B cell (primary cell): ENCODE measurements around the gene PLEK2. TPM values are rescaled to one million over a fixed set of nuclear protein-coding genes. Genes with fewer than 3 reads are reported as not detected.

Experiments
- ATAC-seq: fragments of 200-7000 bp; cut with Tn5 transposase; one replicate; pipeline ENCODE4 v1.10.0; 2021; ENCODE audit warnings: low read depth, mild to moderate bottlenecking, moderate number of reproducible peaks, moderate library complexity
- CTCF ChIA-PET: fragments of 350-600 bp; sonication (Branson Sonifier 250); formaldehyde crosslinking; loops from one replicate; lab custom pipeline; 2021; ENCODE audit warnings: antibody characterized with exemption, inconsistent platforms; lab: Charles Lee
- POLR2A ChIA-PET: fragments of 350-600 bp; sonication (Branson Sonifier 250); formaldehyde crosslinking; loops from one replicate; lab custom pipeline; 2021; ENCODE audit warnings: antibody characterized with exemption; lab: Charles Lee
- DNase-seq: peaks from one replicate; pipeline ENCODE4 v3.0.0; 2013
- H2AFZ ChIP-seq: 2 replicates; pipeline ENCODE4 v1.6.1; 2012; ENCODE audit warnings: mild to moderate bottlenecking, low read depth, low read length; ENCODE audit not compliant: insufficient read depth, poor library complexity, severe bottlenecking
- H3K27ac ChIP-seq, 2 donors: 1 replicate in 1 of 2; 2 replicates in 1 of 2; pipeline ENCODE4 v1.5.1; 2012 to 2013; ENCODE audit warnings: low read length in 2 of 2, mild to moderate bottlenecking in 2 of 2, moderate library complexity in 1 of 2
- H3K27me3 ChIP-seq, 4 experiments: fragments of 200-600 bp in 1 of 4; sonication (generic) in 1 of 4; replicated peaks in 1 of 4; 1 replicate in 2 of 4; 2 replicates in 2 of 4; pipeline versions ENCODE4 v1.6.1 to v1.7.0; 2013 to 2016; ENCODE audit warnings: low read length in 3 of 4, mild to moderate bottlenecking in 2 of 4, mixed read lengths in 1 of 4, moderate library complexity in 1 of 4; ENCODE audit not compliant: insufficient read depth in 4 of 4, control insufficient read depth in 3 of 4; ENCODE audit errors: control extremely low read depth in 1 of 4
- H3K36me3 ChIP-seq, 2 experiments: replicated peaks in 1 of 2; 1 replicate in 1 of 2; 2 replicates in 1 of 2; pipeline versions ENCODE4 v1.6.1 to v1.7.1; 2013; ENCODE audit warnings: low read length in 1 of 2; ENCODE audit not compliant: insufficient read depth in 2 of 2, control insufficient read depth in 1 of 2; ENCODE audit errors: control extremely low read depth in 1 of 2, extremely low read depth in 1 of 2
- H3K4me1 ChIP-seq, 2 donors: fragments of 200-600 bp in 1 of 2; sonication (generic) in 1 of 2; 1 replicate in 1 of 2; 2 replicates in 1 of 2; pipeline versions ENCODE4 v1.5.1 to v1.6.1; 2013 to 2017; ENCODE audit warnings: low read length in 2 of 2; ENCODE audit not compliant: control insufficient read depth in 2 of 2, insufficient read depth in 2 of 2
- H3K4me2 ChIP-seq: replicated peaks from 2 replicates; pipeline ENCODE3; 2012; ENCODE audit warnings: mild to moderate bottlenecking, low read depth, low read length; ENCODE audit not compliant: poor library complexity, severe bottlenecking
- H3K4me3 ChIP-seq, 5 experiments: fragments of 200-600 bp in 1 of 5; sonication (generic) in 1 of 5; 1 replicate in 3 of 5; 2 replicates in 2 of 5; pipeline versions ENCODE4 v1.5.1 to v1.7.0; 2011 to 2016; ENCODE audit warnings: low read length in 4 of 5, mild to moderate bottlenecking in 4 of 5, low read depth in 2 of 5, control low read depth in 1 of 5, moderate library complexity in 1 of 5; ENCODE audit not compliant: insufficient read depth in 1 of 5; ENCODE audit errors: control extremely low read depth in 1 of 5, extremely low read depth in 1 of 5
- H3K79me2 ChIP-seq: fragments of 200-600 bp; sonication (generic); one replicate; pipeline ENCODE4 v1.6.0; 2016; ENCODE audit warnings: low read length; ENCODE audit not compliant: control insufficient read depth, insufficient read depth
- H3K9ac ChIP-seq: fragments of 200-600 bp; sonication (generic); 2 replicates; pipeline ENCODE4 v1.6.1; 2017; ENCODE audit warnings: mild to moderate bottlenecking, low read length, moderate library complexity
- H3K9me3 ChIP-seq, 3 donors: one replicate each; pipeline versions ENCODE4 v1.6.1 to v1.7.1; 2013; ENCODE audit warnings: low read length in 2 of 3; ENCODE audit not compliant: control insufficient read depth in 2 of 3, insufficient read depth in 1 of 3; ENCODE audit errors: control extremely low read depth in 1 of 3
- H4K20me1 ChIP-seq: 2 replicates; pipeline ENCODE4 v1.6.0; 2012; ENCODE audit warnings: mild to moderate bottlenecking, low read length; ENCODE audit not compliant: insufficient read depth, control insufficient read depth, poor library complexity, severe bottlenecking
- H3K27ac Mint-ChIP-seq: one replicate; pipeline ENCODE4 v1.8.0; 2021; ENCODE audit warnings: mixed read lengths
- H3K27me3 Mint-ChIP-seq: one replicate; pipeline ENCODE4 v1.8.0; 2021; ENCODE audit warnings: mixed read lengths
- H3K4me1 Mint-ChIP-seq: one replicate; pipeline ENCODE4 v1.8.0; 2021; ENCODE audit warnings: mixed read lengths
- H3K4me3 Mint-ChIP-seq: one replicate; pipeline ENCODE4 v1.8.0; 2021; ENCODE audit warnings: mixed read lengths
- H3K9me3 Mint-ChIP-seq: one replicate; pipeline ENCODE4 v1.8.0; 2022; ENCODE audit warnings: mixed read lengths; ENCODE audit not compliant: insufficient read depth
- CTCF ChIP-seq: fragments of 200-600 bp; IDR thresholded peaks from one replicate; pipeline ENCODE4 v1.8.0; 2022; ENCODE audit warnings: antibody characterized with exemption, mild to moderate bottlenecking
- EZH2 ChIP-seq: IDR thresholded peaks from 2 replicates; pipeline ENCODE4 v1.6.1; 2012; ENCODE audit warnings: borderline replicate concordance, low read depth, mild to moderate bottlenecking, moderate library complexity, low read length; ENCODE audit not compliant: insufficient read depth, poor library complexity, severe bottlenecking
- WGBS: methylation state at CpG from one replicate; pipeline ENCODE4 v1.1.5; 2013; ENCODE audit warnings: missing lambda C conversion rate; ENCODE audit not compliant: insufficient coverage; 5-methylcytosine and 5-hydroxymethylcytosine counted together
- intact Hi-C: fragments of 100-400 bp; cut with micrococcal nuclease; formaldehyde crosslinking; loops from one replicate; pipeline ENCODE4 v1.10.0; 2022
- polyA plus RNA-seq: library from polyadenylated mRNA; depleted of rRNA; stranded (reverse); fragments of >200 nt; gene quantifications from 2 replicates; pipeline ENCODE4 v1.2.3, GENCODE V29; 2012
- total RNA-seq, 2 donors: library from RNA; stranded (reverse); fragments of 120-200 nt in 1 of 2; gene quantifications; 1 replicate in 1 of 2; 2 replicates in 1 of 2; pipeline versions ENCODE4 v1.2.3 to v1.2.4, GENCODE V29; 2013 to 2022

The PLEK2 gene
- total and polyA plus RNA-seq, 2 donors (not counting 1 experiment from before 2014, with no cell fraction given): not detected

- ATAC-seq (no peak), DNase-seq (no peak)
- no peaks in the 10 kb centered on the region for H4K20me1 ChIP-seq
- POLR2A ChIA-PET: no interaction called here
- H3K27me3 ChIP-seq: peaks cover 0 to 4% (median 0%) of the 10 kb centered on the region in 4 experiments
- H2AFZ ChIP-seq: no peak overlapping the region
- Mint-ChIP-seq H3K27ac (no peak overlapping the region), H3K9me3 (no peaks in the 10 kb centered on the region), H3K27me3 (peaks cover 20% of the 10 kb centered on the region), H3K4me3 (no peak overlapping the region), H3K4me1 (no peaks in the 10 kb centered on the region)
- H3K9me3 ChIP-seq: no peaks in the 10 kb centered on the region
- intact Hi-C loops: no loop called here
- no peak overlapping the region for H3K9ac ChIP-seq
- 83% methylated on average over 1 of the region's 1 CpG for WGBS
- no peaks in the 10 kb centered on the region for H3K36me3 ChIP-seq
- no peak overlapping the region for H3K4me3 ChIP-seq
- CTCF ChIA-PET: interaction anchor here (0.5 to 5.7 kb wide), 4 partner anchors 11 to 886 kb away, joined by 4 to 31 read pairs (median 18); no protein-coding TSS in a partner anchor
- no peaks in the 10 kb centered on the region for H3K79me2 ChIP-seq
- H3K4me2 ChIP-seq: no peak overlapping the region
- no peak overlapping the region for H3K27ac ChIP-seq
- H3K4me1 ChIP-seq: no peaks in the 10 kb centered on the region
- TF ChIP-seq EZH2 (no peak), CTCF (no peak)
Observed at GRCh38 chr14:67438969-67439368, 27.0 kb upstream of the PLEK2 start.

GRCh38 chr14:67436006-67436866 is 24.3 kb upstream of the PLEK2 start:
- H3K27me3 Mint-ChIP-seq: peaks cover 12% of the 10 kb centered on the region
- Histone ChIP-seq H2AFZ (no peak overlapping the region), H3K4me1 (no peaks in the 10 kb centered on the region), H3K79me2 (no peaks in the 10 kb centered on the region), H3K9me3 (no peaks in the 10 kb centered on the region), H3K27me3 (peaks cover 0 to 4% (median 0%) of the 10 kb centered on the region in 4 experiments), H3K36me3 (no peaks in the 10 kb centered on the region), H3K4me2 (no peak overlapping the region), H3K9ac (no peak overlapping the region), H4K20me1 (no peaks in the 10 kb centered on the region), H3K27ac (no peak overlapping the region), H3K4me3 (no peak overlapping the region)
- 100% methylated on average over 7 of the region's 10 CpGs for WGBS
- CTCF ChIA-PET: interaction anchor here (1.3 to 23.4 kb wide), 3 partner anchors 9 to 141 kb away, joined by 3 to 863 read pairs (median 8); no protein-coding TSS in a partner anchor
- H3K27ac Mint-ChIP-seq: no peak overlapping the region
- no peaks in the 10 kb centered on the region for H3K4me1 Mint-ChIP-seq
- POLR2A ChIA-PET: no interaction called here
- H3K4me3 Mint-ChIP-seq: no peak overlapping the region
- H3K9me3 Mint-ChIP-seq: no peaks in the 10 kb centered on the region
- ATAC-seq: no peak
- DNase-seq: no peak
- intact Hi-C loops: no loop called here
- TF ChIP-seq EZH2 (no peak), CTCF (no peak)
